Fibroblast of skin of left biceps (primary cell): ENCODE measurements around the gene LGALS1.
A peak's percentile ranks its signal among the peaks of the same experiment; 100 is the strongest.
"Not testable (repeated sequence)": the region's sequence is repeated elsewhere in the genome, so short reads cannot be mapped to it uniquely, and the experiment has no call there.

Experiments
- DNase-seq, 2 experiments: peaks; one replicate each; pipeline ENCODE4 v3.0.0-alpha.2; 2013; ENCODE audit warnings: low read depth in 2 of 2

The LGALS1 gene

GRCh38 chr22:37639070-37639760 lies 36.2 kb upstream of the LGALS1 start, which contains the start of gene SH3BP1:
SH3BP1 (plus strand) TSS chr22:37639669; CDS start chr22:37639788, 119 bp downstream.
- no peak for DNase-seq

GRCh38 chr22:37639771-37640590 lies 35.5 kb upstream of the LGALS1 start:
- DNase-seq: no peak

- no peak for DNase-seq
Measured at GRCh38 chr22:37640591-37641560, 34.6 kb upstream of the LGALS1 start.

- DNase-seq: no peak
Measured at GRCh38 chr22:37641561-37641949, 33.9 kb upstream of the LGALS1 start.

GRCh38 chr22:37643225-37643847 lies 32.1 kb upstream of the LGALS1 start:
- DNase-seq: peak in 1 of 2 experiments; percentile 17

- no peak for DNase-seq
Measured at GRCh38 chr22:37647317-37647716, 28.1 kb upstream of the LGALS1 start.

GRCh38 chr22:37647928-37648327 lies 27.5 kb upstream of the LGALS1 start:
- DNase-seq: no peak

- no peak for DNase-seq
Measured at GRCh38 chr22:37650463-37651136, 24.8 kb upstream of the LGALS1 start.

- DNase-seq: no peak
Measured at GRCh38 chr22:37654563-37655251, 20.7 kb upstream of the LGALS1 start.

- no peak for DNase-seq
Measured at GRCh38 chr22:37655252-37655563, 20.2 kb upstream of the LGALS1 start.

- not testable (repeated sequence) for DNase-seq
Measured at GRCh38 chr22:37656583-37656982, 18.9 kb upstream of the LGALS1 start.

- DNase-seq: no peak
Measured at GRCh38 chr22:37657590-37658132, 17.8 kb upstream of the LGALS1 start.

GRCh38 chr22:37658133-37659065 lies 17.0 kb upstream of the LGALS1 start, which contains the start of gene PDXP:
PDXP (plus strand) TSS chr22:37658723; CDS start chr22:37658783, 60 bp downstream.
- peak; percentile 100 for DNase-seq

GRCh38 chr22:37659066-37659896 lies 16.2 kb upstream of the LGALS1 start:
- DNase-seq: no peak

- DNase-seq: no peak
Measured at GRCh38 chr22:37659897-37660708, 15.3 kb upstream of the LGALS1 start.

GRCh38 chr22:37660709-37661045 lies 14.8 kb upstream of the LGALS1 start:
- DNase-seq: no peak
